NK-92 treated with Interleukin-12 subunit alpha and Interleukin-12 subunit beta, amount 100 ng/mL, for 24 hours (cell line): ENCODE measurements around the gene KRTAP19-2.
"Not testable (repeated sequence)": the region's sequence is repeated elsewhere in the genome, so short reads cannot be mapped to it uniquely, and the experiment has no call there.

ENCODE experiments used
- DNase-seq: peaks from one replicate; lab custom pipeline; 2025; lab: John Stamatoyannopoulos, UW

Gene KRTAP19-2, protein sequence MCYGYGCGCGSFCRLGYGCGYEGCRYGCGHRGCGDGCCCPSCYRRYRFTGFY

DNA sequence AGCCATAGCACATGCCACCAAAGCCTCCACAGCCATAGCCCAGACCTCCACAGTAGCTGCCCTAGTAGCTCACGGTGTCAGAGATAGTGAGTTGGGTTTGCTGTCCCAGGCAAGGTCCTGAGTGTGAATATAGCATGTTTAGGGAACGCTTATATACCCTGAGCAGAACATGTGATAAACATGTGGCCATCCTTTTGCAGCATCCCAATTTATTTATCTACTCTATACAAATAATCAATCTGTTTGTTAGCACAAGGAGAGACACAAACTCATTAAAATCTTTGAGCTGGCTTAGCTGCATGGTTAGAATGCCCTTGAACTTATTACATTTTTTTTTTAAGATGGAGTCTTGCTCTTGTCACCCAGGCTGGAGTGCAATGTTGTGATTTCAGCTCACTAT is at the start of gene KRTAP19-2:
KRTAP19-2 (minus strand) TSS at position 101 of the 400 bp plus-strand sequence; CDS start at position 13, 88 bp downstream.
- no peak for DNase-seq

GRCh38 chr21:30518876-30519275 is 31.6 kb upstream of the KRTAP19-2 start:
- no peak for DNase-seq

GRCh38 chr21:30515681-30516080 is 28.4 kb upstream of the KRTAP19-2 start:
- no peak for DNase-seq

- not testable (repeated sequence) for DNase-seq
These were observed 18.5 kb upstream of the KRTAP19-2 start for GRCh38 chr21:30505621-30506205.

DNA sequence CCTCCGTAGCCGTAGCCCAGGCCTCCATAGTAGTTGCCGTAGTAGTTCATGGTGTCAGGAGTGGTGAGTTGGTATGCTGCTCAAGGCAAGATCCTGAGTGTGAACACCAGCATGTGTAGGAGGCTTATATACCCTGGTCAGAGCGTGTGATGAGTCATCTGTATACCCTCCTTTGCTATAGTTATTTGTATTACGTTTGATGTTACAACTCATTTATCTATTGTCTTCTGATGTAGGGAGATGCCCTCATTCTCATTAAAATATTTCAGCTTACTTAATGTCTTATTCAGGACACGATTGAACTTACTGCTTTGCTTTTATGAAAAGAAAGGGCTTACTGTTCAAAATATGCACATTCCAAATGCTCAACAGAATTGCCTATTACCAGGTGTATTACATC is 14.8 kb upstream of the KRTAP19-2 start, which contains the start of gene KRTAP19-5:
KRTAP19-5 (minus strand) TSS at position 101 of the 400 bp plus-strand sequence; CDS start at position 50, 51 bp downstream.
- DNase-seq: no peak

DNA sequence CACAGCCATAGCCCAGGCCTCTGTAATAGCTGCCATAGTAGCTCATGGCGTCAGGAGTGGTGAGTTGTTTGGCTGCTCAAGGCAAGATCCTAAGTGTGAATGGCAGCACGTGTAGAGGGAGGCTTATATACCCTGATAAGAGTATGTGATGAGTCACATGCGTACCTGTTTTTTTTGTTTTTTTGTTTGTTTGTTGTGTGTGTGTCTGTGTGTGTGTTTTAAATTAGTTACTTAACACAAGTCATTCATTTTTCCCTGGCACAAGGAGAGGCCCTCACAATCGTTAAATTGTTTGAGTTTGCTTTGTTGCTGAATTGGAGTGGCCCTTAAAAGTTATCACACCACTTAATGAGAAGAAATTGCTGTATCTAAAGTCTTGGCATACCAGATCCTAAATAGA is 9.8 kb upstream of the KRTAP19-2 start, which contains the start of gene KRTAP19-4:
KRTAP19-4 (minus strand) TSS at position 101 of the 400 bp plus-strand sequence; CDS start at position 46, 55 bp downstream.
- DNase-seq: no peak

DNA sequence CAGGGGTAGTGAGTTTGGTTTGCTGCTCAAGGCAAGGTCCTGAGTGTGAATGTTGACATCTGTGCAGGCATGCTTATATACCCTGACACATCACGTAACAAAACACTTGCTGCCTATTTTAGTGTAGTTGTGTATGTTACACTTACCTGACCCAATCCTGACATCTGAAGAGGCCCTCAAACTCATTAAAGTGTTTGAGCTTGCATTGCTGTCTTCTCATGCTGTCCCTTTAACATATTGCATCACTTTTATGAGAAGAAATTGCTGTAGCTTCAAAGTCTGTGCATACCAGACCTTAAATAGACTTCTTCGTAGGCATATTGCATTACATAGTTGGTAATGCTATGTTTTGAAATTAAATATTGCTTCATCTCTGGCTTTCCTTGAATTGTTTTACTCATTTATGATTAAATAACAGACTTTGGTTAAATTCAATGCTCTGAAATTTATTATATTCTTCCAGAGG is 4.8 kb upstream of the KRTAP19-2 start, which contains the start of gene KRTAP19-3:
KRTAP19-3 (minus strand) TSS at position 51 of the 466 bp plus-strand sequence. CDS start 56 bp downstream, outside the sequence.
- no peak for DNase-seq

- no peak for DNase-seq
These were observed 1.1 kb downstream of the KRTAP19-2 start for GRCh38 chr21:30486180-30486579.

DNA sequence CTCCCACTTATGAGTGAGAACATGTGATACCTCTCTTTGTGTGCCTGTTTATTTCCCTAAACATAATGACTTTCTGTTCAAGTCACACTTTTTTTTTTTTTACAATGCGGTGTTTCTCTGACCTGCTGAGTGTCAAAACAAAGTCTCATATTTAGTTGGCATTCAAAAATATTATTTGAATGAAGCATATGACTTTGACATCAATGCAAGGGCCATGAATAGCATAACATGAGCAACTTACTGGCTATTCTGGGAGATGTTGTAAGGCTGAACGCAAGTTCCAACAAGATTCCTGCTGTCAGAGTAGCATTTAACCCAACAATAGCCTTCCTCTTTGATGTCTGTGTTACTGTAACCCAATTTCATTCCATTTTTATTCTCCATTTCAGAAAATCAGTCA is 5.1 kb downstream of the KRTAP19-2 start:
- DNase-seq: no peak

DNA sequence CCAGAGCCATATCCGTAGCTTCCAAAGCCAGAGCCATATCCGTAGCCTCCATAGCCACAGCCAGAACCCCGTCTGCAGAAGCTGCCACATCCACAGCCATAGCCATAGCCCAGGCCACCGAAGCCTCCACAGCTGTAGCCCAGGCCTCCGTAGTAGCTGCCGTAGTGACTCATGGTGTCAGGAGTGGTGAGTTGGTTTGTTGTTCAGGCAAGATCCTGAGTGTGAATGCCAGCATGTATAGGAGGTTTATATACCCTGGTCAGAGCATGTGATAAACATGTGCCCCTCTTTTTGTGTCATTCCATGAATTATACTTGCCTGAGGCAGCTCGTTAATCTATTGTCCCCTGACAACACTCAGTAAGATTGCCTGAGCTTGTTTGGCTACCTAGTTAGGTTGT is 7.1 kb downstream of the KRTAP19-2 start, which contains the start of gene KRTAP19-1:
KRTAP19-1 (minus strand) TSS at position 223 of the 400 bp plus-strand sequence; CDS start at position 173, 50 bp downstream.
- no peak for DNase-seq

DNA sequence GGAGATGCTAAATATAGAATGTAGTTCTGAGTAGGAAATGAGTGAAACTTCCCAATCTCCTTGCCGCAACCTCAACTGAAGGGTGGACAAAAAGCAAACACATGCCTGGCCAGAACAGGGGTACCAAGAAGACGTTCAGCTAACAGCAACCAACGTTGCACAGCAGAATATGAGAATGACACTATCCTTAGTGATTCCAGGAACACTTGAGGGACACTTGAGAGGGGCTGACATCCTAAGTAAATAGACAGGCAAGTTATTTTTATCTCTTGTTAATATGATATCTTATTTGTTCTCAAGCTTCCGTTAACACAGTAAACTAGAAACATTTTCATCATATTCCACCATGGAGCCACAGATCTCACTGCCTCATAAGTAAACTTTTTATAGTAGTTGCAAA is 8.0 kb downstream of the KRTAP19-2 start:
- no peak for DNase-seq

- no peak for DNase-seq
These were observed 9.2 kb downstream of the KRTAP19-2 start for GRCh38 chr21:30478004-30478403.

DNA sequence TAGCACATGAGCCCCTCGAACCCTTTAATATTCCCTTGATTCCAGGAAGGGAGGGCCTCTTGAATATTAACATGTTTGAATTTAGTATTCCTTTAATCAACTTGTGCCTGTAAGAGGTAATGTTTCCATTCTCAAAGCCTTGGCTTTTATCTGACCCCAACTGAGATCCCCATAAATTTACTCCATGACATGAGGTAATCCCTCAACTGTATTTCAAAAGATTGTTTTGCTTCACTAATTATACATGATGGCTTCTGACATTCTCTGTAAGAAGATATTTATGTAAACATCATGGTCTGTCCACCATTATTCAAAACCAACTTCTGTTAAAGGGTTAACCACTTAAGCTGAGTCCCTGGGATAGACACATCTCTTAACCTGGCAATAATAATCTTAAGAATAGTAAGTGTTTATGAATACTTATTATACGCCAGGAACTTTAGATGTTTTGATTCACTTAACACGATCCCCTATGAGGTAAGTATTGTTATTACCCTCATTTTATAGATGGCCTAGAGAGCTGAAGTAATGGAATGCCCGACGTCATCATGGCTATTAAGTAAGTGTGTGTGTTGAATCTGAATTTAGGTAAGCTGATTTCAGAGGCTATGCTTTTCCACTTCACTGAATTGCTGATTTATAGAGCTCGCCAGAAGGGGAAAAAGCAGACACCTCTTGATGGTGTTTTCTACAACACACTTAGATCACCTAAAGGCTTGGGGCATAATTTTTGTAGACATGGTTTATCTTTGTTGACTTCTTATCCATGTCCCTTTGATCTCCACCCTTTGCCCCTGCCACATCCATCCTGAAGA is 18.1 kb downstream of the KRTAP19-2 start:
- DNase-seq: no peak

GRCh38 chr21:30463713-30464112 is 23.5 kb downstream of the KRTAP19-2 start:
- DNase-seq: no peak

- DNase-seq: no peak
These were observed 38.7 kb downstream of the KRTAP19-2 start for GRCh38 chr21:30448514-30448913.

DNA sequence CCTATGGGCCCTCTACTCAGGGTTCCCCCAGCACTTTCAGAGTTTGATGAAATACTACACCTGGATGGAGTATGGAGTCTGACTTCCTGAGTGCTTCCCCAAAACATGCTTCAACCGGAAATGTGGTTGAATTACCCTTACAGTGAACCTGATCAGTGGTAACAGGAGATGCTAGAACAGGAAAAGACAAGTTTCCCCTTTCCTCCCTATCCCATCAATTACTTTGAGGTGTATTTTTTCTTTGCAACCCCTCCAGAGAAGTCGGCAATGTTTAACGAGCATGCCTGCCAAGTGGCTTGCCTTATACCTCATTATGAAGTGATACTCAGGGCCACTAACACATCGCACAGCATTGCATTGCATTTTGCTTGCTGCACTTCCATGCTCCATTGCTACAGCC is 40.2 kb downstream of the KRTAP19-2 start:
- DNase-seq: no peak

- no peak for DNase-seq
These were observed 43.0 kb downstream of the KRTAP19-2 start for GRCh38 chr21:30444204-30444603.

GRCh38 chr21:30443226-30443625 is 44.0 kb downstream of the KRTAP19-2 start:
- DNase-seq: no peak

- DNase-seq: no peak
These were observed 47.3 kb downstream of the KRTAP19-2 start, which contains the start of gene KRTAP15-1 for GRCh38 chr21:30439975-30440374. KRTAP15-1 (plus strand) TSS chr21:30440275; CDS start chr21:30440328, 53 bp downstream.
